GM12878 (cell line): ENCODE data around the gene MATN1. TPM values are rescaled to one million over a fixed set of nuclear protein-coding genes. Genes with fewer than 3 reads are reported as not detected.

Source experiments
- ATAC-seq: fragments of 200-7000 bp; cut with Tn5 transposase; 3 replicates; pipeline ENCODE4 v1.9.1; 2020; ENCODE audit warnings: mild to moderate bottlenecking, moderate library complexity
- BruUV-seq: library from RNA; stranded (reverse); fragments of 400-500 nt; replicated peaks from 2 replicates; lab custom pipeline; 2021; lab: Mats Ljungman, UMichigan
- CTCF ChIA-PET: fragments of 300-600 bp; sonication (Branson Sonifier 250); formaldehyde crosslinking; extraction: SDS; loops from one replicate; lab custom pipeline; 2021; ENCODE audit warnings: inconsistent platforms; lab: Yijun Ruan, JAX
- POLR2A ChIA-PET: fragments of 350-600 bp; formaldehyde crosslinking; extraction: SDS; loops from one replicate; lab custom pipeline; 2021; ENCODE audit warnings: inconsistent platforms; lab: Charles Lee
- RAD21 ChIA-PET: fragments of 300-600 bp; sonication (Branson Sonifier 250); formaldehyde crosslinking; loops from one replicate; lab custom pipeline; 2023; ENCODE audit warnings: antibody characterized with exemption; ENCODE audit not compliant: unreplicated experiment; lab: Charles Lee
- SMC1A ChIA-PET: fragments of 300-600 bp; sonication (Branson Sonifier 250); formaldehyde crosslinking; loops from one replicate; lab custom pipeline; 2023; ENCODE audit not compliant: unreplicated experiment, uncharacterized antibody; lab: Charles Lee
- DNase-seq: peaks from one replicate; pipeline ENCODE4 v3.0.0-alpha.2; 2011; ENCODE audit warnings: low read depth, low spot score
- FAIRE-seq: peaks from 3 replicates; lab custom pipeline; 2011; peaks lifted over from hg19 to GRCh38; lab: Jason Lieb, UNC
- H2AFZ ChIP-seq: 2 replicates; pipeline ENCODE4 v1.6.0; 2011; ENCODE audit warnings: low read depth, low read length, control low read depth; ENCODE audit not compliant: control insufficient read depth
- H3K27ac ChIP-seq: 2 replicates; pipeline ENCODE4 v1.5.1; 2011; ENCODE audit warnings: control low read depth; ENCODE audit not compliant: control insufficient read depth, insufficient read depth
- H3K27me3 ChIP-seq, 2 experiments: replicated peaks in 1 of 2; 2 replicates each; pipeline versions ENCODE4 v1.6.0 to v1.6.1; 2011; ENCODE audit warnings: low read length in 1 of 2; ENCODE audit not compliant: control insufficient read depth in 2 of 2, insufficient read depth in 2 of 2
- H3K36me3 ChIP-seq, 2 experiments: 2 replicates each; pipeline ENCODE4 v1.5.1; 2011; ENCODE audit warnings: low read length in 1 of 2; ENCODE audit not compliant: control insufficient read depth in 2 of 2, insufficient read depth in 2 of 2
- H3K4me1 ChIP-seq: 2 replicates; pipeline ENCODE4 v1.6.1; 2011; ENCODE audit warnings: mild to moderate bottlenecking, low read length, moderate library complexity, mixed read lengths; ENCODE audit not compliant: control insufficient read depth, insufficient read depth
- H3K4me2 ChIP-seq: 2 replicates; pipeline ENCODE4 v1.6.0; 2011; ENCODE audit warnings: control low read depth; ENCODE audit not compliant: control insufficient read depth, insufficient read depth
- H3K4me3 ChIP-seq: fragments of 200-600 bp; sonication (generic); 2 replicates; pipeline ENCODE4 v1.5.1; 2016
- H3K79me2 ChIP-seq: 2 replicates; pipeline ENCODE4 v1.6.0; 2011; ENCODE audit warnings: low read length; ENCODE audit not compliant: control insufficient read depth, insufficient read depth
- H3K9ac ChIP-seq: 2 replicates; pipeline ENCODE4 v1.8.0; 2011; ENCODE audit warnings: low read length, control low read depth, mixed read lengths; ENCODE audit not compliant: control insufficient read depth, insufficient read depth
- H3K9me3 ChIP-seq: replicated peaks from 3 replicates; pipeline ENCODE4 v1.5.1; 2011; ENCODE audit warnings: mild to moderate bottlenecking, low read length; ENCODE audit not compliant: control insufficient read depth, insufficient read depth
- H4K20me1 ChIP-seq: 2 replicates; pipeline ENCODE4 v1.6.0; 2011; ENCODE audit not compliant: control insufficient read depth, insufficient read depth
- BRCA1 ChIP-seq: IDR thresholded peaks from 2 replicates; pipeline ENCODE4 v1.6.1; 2011; ENCODE audit warnings: low read depth, low read length, improper control_type of control experiment
- CBX5 ChIP-seq: sonication (generic); IDR thresholded peaks from 2 replicates; pipeline ENCODE4 v1.6.1; 2016; ENCODE audit warnings: low read depth, moderate library complexity, mild to moderate bottlenecking, inconsistent platforms
- CHD1 ChIP-seq: IDR thresholded peaks from 2 replicates; pipeline ENCODE4 v1.6.1; 2012; ENCODE audit warnings: low read depth, low read length, improper control_type of control experiment
- CTCF ChIP-seq, 3 experiments: IDR thresholded peaks in 2 of 3; conservative IDR thresholded peaks in 1 of 3; 2 replicates each; pipeline ENCODE4 v1.5.1; 2011; ENCODE audit warnings: low read depth in 3 of 3, low read length in 3 of 3, mild to moderate bottlenecking in 3 of 3, control low read depth in 2 of 3, moderate library complexity in 2 of 3, inconsistent platforms in 1 of 3, mixed read lengths in 1 of 3; ENCODE audit not compliant: control insufficient read depth in 2 of 3, insufficient read depth in 1 of 3; ENCODE audit errors: extremely low read depth in 1 of 3
- ESRRA ChIP-seq: IDR thresholded peaks from 2 replicates; pipeline ENCODE4 v1.6.1; 2012; ENCODE audit warnings: mild to moderate bottlenecking, low read length, improper control_type of control experiment
- FOS ChIP-seq: IDR thresholded peaks from 3 replicates; pipeline ENCODE4 v1.6.1; 2011; ENCODE audit warnings: borderline replicate concordance; ENCODE audit not compliant: insufficient read length; ENCODE audit errors: extremely low read depth
- IRF3 ChIP-seq: fragments of 450-650 bp; IDR thresholded peaks from 2 replicates; pipeline ENCODE4 v1.6.1; 2014; ENCODE audit warnings: mild to moderate bottlenecking
- KDM1A ChIP-seq: fragments of 200-600 bp; sonication (generic); IDR thresholded peaks from 2 replicates; pipeline ENCODE4 v1.6.1; 2016; ENCODE audit warnings: borderline replicate concordance
- KLF5 ChIP-seq: fragments of 450-650 bp; IDR thresholded peaks from 2 replicates; pipeline ENCODE4 v1.6.1; 2014; ENCODE audit warnings: mild to moderate bottlenecking; ENCODE audit not compliant: partially characterized antibody
- POLR2AphosphoS5 ChIP-seq: IDR thresholded peaks from 2 replicates; pipeline ENCODE4 v1.6.1; 2011; ENCODE audit warnings: mild to moderate bottlenecking, low read length, inconsistent platforms
- POU2F2 ChIP-seq: IDR thresholded peaks from 3 replicates; pipeline ENCODE4 v1.6.1; 2011; ENCODE audit warnings: low read depth, mild to moderate bottlenecking, low read length, borderline replicate concordance
- STAT3 ChIP-seq: IDR thresholded peaks from 2 replicates; pipeline ENCODE4 v1.6.1; 2011; ENCODE audit warnings: low read depth, low read length, improper control_type of control experiment
- USF2 ChIP-seq: IDR thresholded peaks from 2 replicates; pipeline ENCODE4 v1.6.1; 2011; ENCODE audit warnings: low read depth, low read length, improper control_type of control experiment, borderline replicate concordance
- WGBS: methylation state at CpG from one replicate; pipeline ENCODE4 v1.1.6; 2016; ENCODE audit warnings: low lambda C conversion rate; ENCODE audit not compliant: insufficient replicate concordance, insufficient coverage; ENCODE audit errors: missing lambda C conversion rate; 5-methylcytosine and 5-hydroxymethylcytosine counted together
- in situ Hi-C: fragments of 300-500 bp; cut with MboI; formaldehyde crosslinking; loops from 9 replicates; pipeline ENCODE4 v1.14.3; 2018; ENCODE audit warnings: mixed read lengths
- intact Hi-C: fragments of 100-400 bp; cut with micrococcal nuclease; formaldehyde crosslinking; loops from one replicate; pipeline ENCODE4 v1.14.2; 2022; ENCODE audit not compliant: unreplicated experiment
- polyA plus RNA-seq, 11 experiments: library from polyadenylated mRNA; depleted of rRNA in 4 of 11; unstranded in 6 of 11; stranded (reverse) in 5 of 11; fragments of >200 nt; fragmentation: Nextera tagmentation in 4 of 11; fragmentation: Illumina TruSeq in 1 of 11; extraction: Ambion mirVana in 4 of 11; extraction: Trizol in 1 of 11; gene quantifications; 1 replicate in 1 of 11; 2 replicates in 10 of 11; pipeline versions ENCODE4 v1.2.1 to v1.2.3, GENCODE V29; 2011 to 2016; ENCODE audit warnings: inconsistent platforms in 2 of 11, missing spikeins in 2 of 11, low read depth in 1 of 11
- total RNA-seq, 4 experiments: library from RNA; depleted of rRNA in 3 of 4; stranded (reverse); fragments of >200 nt in 3 of 4; fragmentation: Illumina TruSeq in 1 of 4; extraction: Trizol in 1 of 4; gene quantifications; 2 replicates each; pipeline versions ENCODE4 v1.2.1 to v1.2.3, GENCODE V29; 2013 to 2021
- TF ChIP-seq, protein P1 (sequence below): fragments of 450-650 bp; IDR thresholded peaks from 2 replicates; pipeline ENCODE4 v1.6.1; 2016; ENCODE audit warnings: mild to moderate bottlenecking

MATN1 gene
- total and polyA plus RNA-seq, 10 of the 15 experiments (the other 5 are each of a cell fraction or from before 2014, with no cell fraction given): 0.04 to 0.50 (median 0.10) TPM; not detected in 1

- TF ChIP-seq IRF3 (no peak), STAT3 (no peak), ESRRA (no peak), CHD1 (no peak), POLR2AphosphoS5 (no peak), KDM1A (no peak), BRCA1 (no peak), KLF5 (no peak), POU2F2 (no peak), USF2 (no peak), FOS (no peak)
- TF ChIP-seq, protein P1, sequence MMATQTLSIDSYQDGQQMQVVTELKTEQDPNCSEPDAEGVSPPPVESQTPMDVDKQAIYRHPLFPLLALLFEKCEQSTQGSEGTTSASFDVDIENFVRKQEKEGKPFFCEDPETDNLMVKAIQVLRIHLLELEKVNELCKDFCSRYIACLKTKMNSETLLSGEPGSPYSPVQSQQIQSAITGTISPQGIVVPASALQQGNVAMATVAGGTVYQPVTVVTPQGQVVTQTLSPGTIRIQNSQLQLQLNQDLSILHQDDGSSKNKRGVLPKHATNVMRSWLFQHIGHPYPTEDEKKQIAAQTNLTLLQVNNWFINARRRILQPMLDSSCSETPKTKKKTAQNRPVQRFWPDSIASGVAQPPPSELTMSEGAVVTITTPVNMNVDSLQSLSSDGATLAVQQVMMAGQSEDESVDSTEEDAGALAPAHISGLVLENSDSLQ: no peak
Observed at GRCh38 chr1:30715886-30716285, 7.5 kb downstream of the MATN1 start (continued).

- H3K9me3 ChIP-seq: peaks cover 7% of the 10 kb centered on the region; the same call in 2 of the 3 replicates
- H3K79me2 ChIP-seq: peaks cover 5% of the 10 kb centered on the region
- H3K27ac ChIP-seq: no peak overlapping the region
- H3K27me3 ChIP-seq: no peaks in the 10 kb centered on the region; a peak in 2 of 4 replicates
- in situ Hi-C loops (loop anchor here (5.0 kb wide), 1 partner anchor 197 kb away; no protein-coding TSS in a partner anchor), intact Hi-C loops (no loop called here)
- no peak overlapping the region for H3K4me3 ChIP-seq
- no peaks in the 10 kb centered on the region for H3K36me3 ChIP-seq
- RAD21 ChIA-PET: no interaction called here
- peaks cover 17% of the 10 kb centered on the region for H3K4me1 ChIP-seq
- CTCF ChIA-PET: interaction anchor here (1.3 kb wide), 1 partner anchor 63 kb away, joined by 5 read pairs; no protein-coding TSS in a partner anchor
- DNase-seq (no peak), ATAC-seq (no peak), FAIRE-seq (no peak)
- no peak overlapping the region for H3K4me2 ChIP-seq
- POLR2A ChIA-PET: no interaction called here
- WGBS: 83% methylated on average over 2 of the region's 2 CpGs
- SMC1A ChIA-PET: no interaction called here
- no peak overlapping the region for H3K9ac ChIP-seq
- no peaks in the 10 kb centered on the region for H4K20me1 ChIP-seq
- no peak overlapping the region for H2AFZ ChIP-seq
- no TSS peak for BruUV-seq
- TF ChIP-seq CTCF (IDR thresholded peaks at IDR 0.05 in 2 of 3, conservative IDR thresholded peaks at IDR 0.05 in 1 of 3; ENCODE audit: control insufficient read depth in 2 of 3, extremely low read depth in 1 of 3, insufficient read depth in 1 of 3, low read depth in 3 of 3, low read length in 3 of 3) (peak in 2 of 3 experiments; percentile 39 to 51; a peak in 3 of 6 replicates), CBX5 (0 out of 2 replicates have a peak, but pooled peaks have one; percentile 37)
Observed at GRCh38 chr1:30715216-30715615, 8.2 kb downstream of the MATN1 start.
